ENCODE results near the gene LINGO1.
A peak's percentile ranks its signal among the peaks of the same experiment; 100 is the strongest.

The LINGO1 gene

GRCh38 chr15:77603611-77604336 lies 28.9 kb downstream of the LINGO1 start:
- H3K27me3 ChIP-seq = no peaks in the 10 kb centered on the region
- peaks cover 62% of the 10 kb centered on the region for H3K4me1 ChIP-seq
- H3K36me3 ChIP-seq = no peaks in the 10 kb centered on the region
- DNase-seq = peak; percentile 53
- no peak for TF ChIP-seq CTCF (IDR thresholded peaks at IDR 0.05; ENCODE audit: low read depth, low read length)
- no peaks in the 10 kb centered on the region for H3K9me3 ChIP-seq
- H3K4me3 ChIP-seq (ENCODE audit: low read depth, low read length) = no peak overlapping the region

GRCh38 chr15:77602800-77603199 lies 29.9 kb downstream of the LINGO1 start:
- DNase-seq = no peak
- H3K9me3 ChIP-seq = no peaks in the 10 kb centered on the region
- peaks cover 56% of the 10 kb centered on the region for H3K4me1 ChIP-seq
- no peaks in the 10 kb centered on the region for H3K36me3 ChIP-seq
- no peaks in the 10 kb centered on the region for H3K27me3 ChIP-seq
- H3K4me3 ChIP-seq (ENCODE audit: low read depth, low read length) = no peak overlapping the region
- TF ChIP-seq CTCF (IDR thresholded peaks at IDR 0.05; ENCODE audit: low read depth, low read length) = no peak

GRCh38 chr15:77599899-77600298 lies 32.8 kb downstream of the LINGO1 start:
- no peaks in the 10 kb centered on the region for H3K36me3 ChIP-seq
- H3K4me1 ChIP-seq = peaks cover 27% of the 10 kb centered on the region
- no peak for TF ChIP-seq CTCF (IDR thresholded peaks at IDR 0.05; ENCODE audit: low read depth, low read length)
- no peaks in the 10 kb centered on the region for H3K27me3 ChIP-seq
- H3K4me3 ChIP-seq (ENCODE audit: low read depth, low read length) = no peak overlapping the region
- H3K9me3 ChIP-seq = no peaks in the 10 kb centered on the region
- peak; percentile 83 for DNase-seq

- H3K36me3 ChIP-seq = no peaks in the 10 kb centered on the region
- no peak for DNase-seq
- H3K4me3 ChIP-seq (ENCODE audit: low read depth, low read length) = no peak overlapping the region
- TF ChIP-seq CTCF (IDR thresholded peaks at IDR 0.05; ENCODE audit: low read depth, low read length) = no peak
- peaks cover 25% of the 10 kb centered on the region for H3K4me1 ChIP-seq
- H3K9me3 ChIP-seq = no peaks in the 10 kb centered on the region
- no peaks in the 10 kb centered on the region for H3K27me3 ChIP-seq
Observed at GRCh38 chr15:77599357-77599756, 33.4 kb downstream of the LINGO1 start.

GRCh38 chr15:77598644-77599043 lies 34.1 kb downstream of the LINGO1 start:
- peaks cover 18% of the 10 kb centered on the region for H3K4me1 ChIP-seq
- no peaks in the 10 kb centered on the region for H3K27me3 ChIP-seq
- H3K4me3 ChIP-seq (ENCODE audit: low read depth, low read length) = no peak overlapping the region
- no peaks in the 10 kb centered on the region for H3K36me3 ChIP-seq
- no peak for DNase-seq
- no peak for TF ChIP-seq CTCF (IDR thresholded peaks at IDR 0.05; ENCODE audit: low read depth, low read length)
- H3K9me3 ChIP-seq = no peaks in the 10 kb centered on the region

- DNase-seq = no peak
- H3K4me3 ChIP-seq (ENCODE audit: low read depth, low read length) = no peak overlapping the region
Observed at GRCh38 chr15:77597804-77598453, 34.8 kb downstream of the LINGO1 start.

More at GRCh38 chr15:77597804-77598453, 34.8 kb downstream of the LINGO1 start:
- no peak for TF ChIP-seq CTCF (IDR thresholded peaks at IDR 0.05; ENCODE audit: low read depth, low read length)
- H3K27me3 ChIP-seq = no peaks in the 10 kb centered on the region
- H3K9me3 ChIP-seq = no peaks in the 10 kb centered on the region
- peaks cover 11% of the 10 kb centered on the region for H3K4me1 ChIP-seq
- H3K36me3 ChIP-seq = no peaks in the 10 kb centered on the region

All from BE2C (cell line).